NCI-H187 (cell line): ENCODE measurements around the gene PSME3.
"Not testable (repeated sequence)": the region's sequence is repeated elsewhere in the genome, so short reads cannot be mapped to it uniquely, and the experiment has no call there.

Source experiments
- DNase-seq, 2 experiments: peaks; one replicate each; lab custom pipeline; 2025; lab: John Stamatoyannopoulos, UW

PSME3 gene

DNA sequence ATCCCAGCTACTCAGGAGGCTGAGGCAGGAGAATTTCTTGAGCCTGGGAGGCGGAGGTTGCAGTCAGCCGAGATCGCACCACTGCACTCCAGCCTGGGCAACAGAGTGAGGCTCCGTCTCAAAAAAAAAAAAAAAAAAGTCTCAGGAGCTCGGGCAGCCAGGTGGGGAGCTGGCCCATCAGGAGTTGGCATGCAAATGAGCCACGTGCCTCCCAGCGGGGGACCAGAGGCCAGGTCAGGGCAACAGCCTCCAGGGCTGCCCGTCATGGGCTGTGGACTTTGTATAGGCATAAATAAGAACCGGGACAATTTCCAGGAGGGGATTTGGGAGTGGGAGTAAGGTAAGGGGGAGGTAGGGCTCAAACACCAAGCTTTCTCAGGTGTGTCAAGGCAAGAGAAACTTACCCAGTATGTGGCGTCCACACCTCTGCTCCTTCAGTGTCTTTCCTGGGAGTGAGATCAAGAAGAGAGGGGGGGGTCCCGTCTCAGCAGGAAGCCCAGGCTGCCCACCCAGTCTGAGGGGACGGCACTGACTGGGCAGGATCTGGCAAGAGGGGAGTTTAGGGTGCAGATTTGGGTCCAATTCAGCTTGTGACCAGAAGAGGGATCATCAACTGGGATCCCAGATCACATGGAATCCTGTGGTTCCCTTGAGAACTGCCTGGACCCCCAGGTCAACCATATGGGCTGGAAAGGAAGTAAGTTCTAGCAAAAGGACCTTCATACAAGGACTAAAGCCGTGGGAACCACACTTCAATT lies 45.1 kb downstream of the PSME3 start:
- no peak for DNase-seq

- no peak for DNase-seq
Measured at GRCh38 chr17:42878924-42879595, 45.9 kb downstream of the PSME3 start.

DNA sequence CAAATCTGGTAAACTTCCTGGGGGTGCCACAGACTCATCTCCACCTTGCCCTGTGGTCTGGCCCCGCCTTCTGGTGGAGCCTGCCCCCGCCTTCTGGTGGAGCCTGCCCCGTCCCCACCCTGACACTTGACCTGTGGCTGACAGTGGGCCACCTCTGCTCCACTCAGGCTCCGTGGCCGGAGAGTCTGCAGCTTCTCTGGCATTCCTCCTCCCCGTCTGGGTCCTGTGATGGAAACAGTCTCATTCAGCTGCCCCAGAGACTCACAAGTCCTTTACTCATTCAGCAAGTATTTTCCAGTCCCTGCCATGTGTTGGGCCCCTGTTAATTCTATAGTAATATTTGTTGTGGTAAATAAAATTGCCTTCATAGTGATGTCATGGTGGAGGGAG lies 46.4 kb downstream of the PSME3 start:
- no peak for DNase-seq

GRCh38 chr17:42880776-42881310 lies 47.6 kb downstream of the PSME3 start:
- DNase-seq: no peak

- DNase-seq: not testable (repeated sequence)
Measured at GRCh38 chr17:42881706-42882105, 48.5 kb downstream of the PSME3 start.

DNA sequence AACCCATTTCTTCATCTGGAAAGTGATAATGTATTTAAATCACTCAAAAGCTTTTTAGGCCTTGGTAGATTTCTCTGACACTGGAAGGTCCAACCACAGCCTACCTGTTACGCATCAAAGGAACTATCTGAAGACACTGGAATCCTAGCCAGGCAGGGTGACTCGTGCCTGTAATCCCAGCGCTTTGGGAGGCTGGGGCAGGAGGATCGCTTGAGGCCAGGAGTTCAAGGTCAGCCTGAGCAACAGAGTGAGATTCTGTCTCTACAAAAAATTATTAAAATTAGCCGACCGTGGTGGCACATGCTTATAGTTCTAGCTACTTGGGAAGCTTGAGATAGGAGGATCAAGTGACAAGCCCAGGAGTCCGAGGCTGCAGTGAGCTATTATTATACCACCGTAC lies 49.0 kb downstream of the PSME3 start:
- no peak for DNase-seq

GRCh38 chr17:42883802-42884558 lies 50.8 kb downstream of the PSME3 start:
- no peak for DNase-seq

DNA sequence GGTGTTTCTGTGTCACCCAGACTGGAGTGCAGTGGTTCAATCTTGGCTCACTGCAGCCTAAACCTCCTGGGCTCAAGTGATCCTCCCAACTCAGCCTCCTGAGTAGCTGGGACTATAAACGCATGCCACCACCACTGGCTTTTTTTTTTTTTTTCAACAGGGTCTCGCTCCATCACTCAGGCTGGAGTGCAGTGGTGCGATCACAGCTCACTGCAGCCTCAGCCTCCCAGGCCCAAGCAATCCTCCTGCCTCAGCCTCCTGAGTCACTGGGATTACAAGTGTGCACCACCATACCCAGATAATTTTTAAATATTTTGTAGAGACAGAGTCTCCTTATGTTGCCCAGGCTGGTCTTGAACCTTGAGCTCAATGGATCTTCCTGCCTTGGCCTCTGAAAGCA lies 52.6 kb downstream of the PSME3 start:
- DNase-seq: not testable (repeated sequence)

GRCh38 chr17:42886283-42887176 lies 53.3 kb downstream of the PSME3 start:
- DNase-seq: no peak

DNA sequence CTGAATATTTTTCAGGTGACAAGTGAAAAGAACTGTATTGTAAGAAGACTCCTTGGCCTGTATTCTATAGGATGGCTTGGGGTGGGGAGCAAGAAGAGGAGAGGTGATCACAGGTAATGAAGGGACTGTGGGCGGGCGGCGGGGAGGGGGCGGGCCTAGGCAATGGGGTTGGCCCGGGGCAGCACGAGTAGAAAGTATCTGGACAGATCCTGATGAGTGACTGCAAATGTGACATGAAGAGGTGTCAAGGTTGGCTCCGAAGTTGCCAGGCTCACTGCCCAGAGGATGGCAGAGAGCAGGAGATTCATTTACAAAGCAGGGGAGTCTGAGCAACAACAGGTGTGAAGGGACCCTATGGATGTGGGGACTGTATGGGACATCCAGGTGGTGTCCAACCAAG lies 56.6 kb downstream of the PSME3 start:
- DNase-seq: no peak

DNA sequence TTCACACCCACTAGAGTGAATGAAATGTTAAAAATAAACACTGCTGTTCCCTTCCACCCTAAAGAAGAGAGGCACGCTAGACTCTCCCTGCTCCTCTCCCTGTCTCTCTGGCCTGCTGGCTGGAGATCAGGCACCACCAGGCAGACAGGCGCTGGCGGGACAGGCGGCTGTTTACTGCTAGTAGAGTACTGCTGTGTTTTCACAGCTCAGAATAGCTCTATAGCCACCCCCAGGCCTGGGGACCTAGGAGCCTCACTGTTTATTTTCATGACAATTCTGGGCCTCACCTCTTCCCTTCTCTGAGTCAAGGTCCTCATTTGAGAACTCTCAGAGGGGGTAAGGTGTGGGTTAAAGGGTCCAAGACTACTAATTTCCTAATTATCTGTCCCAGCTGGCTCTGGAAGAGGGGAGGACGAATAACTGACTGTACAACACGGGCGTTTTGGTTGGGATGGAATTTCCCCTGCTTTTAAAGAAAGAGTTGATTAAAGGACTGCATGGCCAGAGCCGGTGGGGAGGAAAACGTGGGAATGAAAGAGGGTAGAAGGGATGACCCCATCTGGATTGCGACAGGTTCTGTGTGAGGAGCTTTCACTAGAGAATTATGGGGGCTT lies 58.4 kb downstream of the PSME3 start:
- no peak for DNase-seq

DNA sequence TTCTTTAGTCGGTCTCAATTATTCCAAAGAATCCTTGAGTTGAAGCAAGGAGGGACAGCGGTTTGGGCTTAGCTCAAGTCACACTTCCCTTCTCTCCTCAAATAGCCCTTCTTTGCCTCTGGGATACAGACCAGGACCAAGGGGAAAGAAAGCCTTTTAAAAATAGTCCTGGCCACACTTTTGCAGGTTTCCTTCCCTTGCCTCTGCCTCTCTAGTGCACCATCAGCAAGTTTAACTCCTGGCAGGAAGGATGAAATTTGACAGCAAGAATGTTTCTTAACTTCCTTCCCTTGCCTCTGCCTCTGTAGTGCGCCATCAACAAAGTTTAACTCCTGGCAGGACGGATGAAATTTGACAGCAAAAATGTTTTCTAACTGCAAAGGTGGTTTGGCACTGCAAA lies 60.2 kb downstream of the PSME3 start:
- DNase-seq: no peak
